Fibroblast of lung (primary cell): ENCODE results near the gene RNF150.

ENCODE experiments used
- EZH2 ChIP-seq: IDR thresholded peaks from 2 replicates; pipeline ENCODE4 v1.5.1; 2012; ENCODE audit warnings: low read length, control low read depth, mild to moderate bottlenecking; ENCODE audit errors: missing control alignments
- TF ChIP-seq, protein P1 (sequence below), 2 donors: IDR thresholded peaks in 1 of 2; conservative IDR thresholded peaks in 1 of 2; 1 replicate in 1 of 2; 2 replicates in 1 of 2; pipeline ENCODE4 v1.5.1; 2011 to 2012; ENCODE audit warnings: low read length in 2 of 2, control low read depth in 1 of 2, inconsistent platforms in 1 of 2, low read depth in 1 of 2, mild to moderate bottlenecking in 1 of 2

GRCh38 chr4:140834839-140835495, 298.3 kb downstream of the RNF150 start:
- TF ChIP-seq, protein P1, sequence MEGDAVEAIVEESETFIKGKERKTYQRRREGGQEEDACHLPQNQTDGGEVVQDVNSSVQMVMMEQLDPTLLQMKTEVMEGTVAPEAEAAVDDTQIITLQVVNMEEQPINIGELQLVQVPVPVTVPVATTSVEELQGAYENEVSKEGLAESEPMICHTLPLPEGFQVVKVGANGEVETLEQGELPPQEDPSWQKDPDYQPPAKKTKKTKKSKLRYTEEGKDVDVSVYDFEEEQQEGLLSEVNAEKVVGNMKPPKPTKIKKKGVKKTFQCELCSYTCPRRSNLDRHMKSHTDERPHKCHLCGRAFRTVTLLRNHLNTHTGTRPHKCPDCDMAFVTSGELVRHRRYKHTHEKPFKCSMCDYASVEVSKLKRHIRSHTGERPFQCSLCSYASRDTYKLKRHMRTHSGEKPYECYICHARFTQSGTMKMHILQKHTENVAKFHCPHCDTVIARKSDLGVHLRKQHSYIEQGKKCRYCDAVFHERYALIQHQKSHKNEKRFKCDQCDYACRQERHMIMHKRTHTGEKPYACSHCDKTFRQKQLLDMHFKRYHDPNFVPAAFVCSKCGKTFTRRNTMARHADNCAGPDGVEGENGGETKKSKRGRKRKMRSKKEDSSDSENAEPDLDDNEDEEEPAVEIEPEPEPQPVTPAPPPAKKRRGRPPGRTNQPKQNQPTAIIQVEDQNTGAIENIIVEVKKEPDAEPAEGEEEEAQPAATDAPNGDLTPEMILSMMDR (conservative IDR thresholded peaks at IDR 0.05 in 1 of 2, IDR thresholded peaks at IDR 0.05 in 1 of 2; ENCODE audit: low read depth in 1 of 2, low read length in 2 of 2), result no peak
- no peak for TF ChIP-seq EZH2
